Left lung (tissue), 10 donors: ENCODE measurements around the gene ATXN10. TPM values are rescaled to one million over a fixed set of nuclear protein-coding genes. Genes with fewer than 3 reads are reported as not detected.

Experiments
- ATAC-seq: fragments of 200-7000 bp; cut with Tn5 transposase; one replicate; pipeline ENCODE4 v1.9.1; 2020; ENCODE audit warnings: moderate library complexity
- DNase-seq, 4 donors: peaks; one replicate each; pipeline ENCODE4 v3.0.0-alpha.2; 2013 to 2020
- H3K27ac ChIP-seq, 2 donors: fragments of 200-600 bp; sonication (generic) in 1 of 2; one replicate each; pipeline versions ENCODE4 v1.5.0 to v1.8.0; 2020 to 2021
- H3K27me3 ChIP-seq, 2 donors: fragments of 200-600 bp; sonication (generic) in 1 of 2; one replicate each; pipeline versions ENCODE4 v1.5.0 to v1.8.0; 2020 to 2021
- H3K36me3 ChIP-seq, 2 donors: fragments of 200-600 bp; sonication (generic) in 1 of 2; one replicate each; pipeline versions ENCODE4 v1.5.0 to v1.8.0; 2020 to 2021
- H3K4me1 ChIP-seq, 2 donors: fragments of 200-600 bp; one replicate each; pipeline ENCODE4 v1.8.0; 2021
- H3K4me3 ChIP-seq, 2 donors: fragments of 200-600 bp; sonication (generic) in 1 of 2; one replicate each; pipeline versions ENCODE4 v1.5.0 to v1.8.0; 2020 to 2021; ENCODE audit warnings: mild to moderate bottlenecking in 1 of 2
- H3K9me3 ChIP-seq, 2 donors: fragments of 200-600 bp; sonication (generic) in 1 of 2; one replicate each; pipeline versions ENCODE4 v1.5.0 to v1.8.0; 2020 to 2021
- CTCF ChIP-seq, 2 donors: fragments of 200-600 bp; sonication (generic) in 1 of 2; IDR thresholded peaks; one replicate each; pipeline versions ENCODE4 v1.5.0 to v1.8.0; 2021; ENCODE audit warnings: antibody characterized with exemption in 2 of 2
- intact Hi-C, 2 donors: fragments of 100-400 bp; cut with DNase I; formaldehyde crosslinking; loops; one replicate each; pipeline versions ENCODE4 v1.11.2 to v1.14.2; 2022
- polyA plus RNA-seq, 6 donors: library from polyadenylated mRNA; unstranded; fragments of 120-200 nt; gene quantifications; one replicate each; pipeline ENCODE4 v1.2.1, GENCODE V29; 2013; ENCODE audit not compliant: insufficient read length in 6 of 6
- total RNA-seq, 2 donors: library from RNA; stranded (reverse); fragmentation: NEBNext Ultra II Directional; extraction: Animal tissue kit (Norgen Biotek cat#: 25700); gene quantifications; one replicate each; pipeline ENCODE4 v1.2.1, GENCODE V29; 2021
- donor health status: DM: no; HTN: yes; CAD: no.
- donor health status: DM: no; HTN: no; CAD: no.

ATXN10 gene
- total and polyA plus RNA-seq, 8 donors = 117 to 281 (median 237) TPM

GRCh38 chr22:45696227-45696626, 24.6 kb downstream of the ATXN10 start:
- no peak overlapping the region for H3K27ac ChIP-seq
- H3K4me3 ChIP-seq = no peak overlapping the region
- H3K36me3 ChIP-seq = peaks cover 0 to 77% of the 10 kb centered on the region in 2 donors
- no peaks in the 10 kb centered on the region for H3K9me3 ChIP-seq
- no peaks in the 10 kb centered on the region for H3K4me1 ChIP-seq
- intact Hi-C loops = no loop called here
- no peaks in the 10 kb centered on the region for H3K27me3 ChIP-seq
- ATAC-seq (no peak), DNase-seq (no peak)
- no peak for TF ChIP-seq CTCF (IDR thresholded peaks at IDR 0.05)

DNA sequence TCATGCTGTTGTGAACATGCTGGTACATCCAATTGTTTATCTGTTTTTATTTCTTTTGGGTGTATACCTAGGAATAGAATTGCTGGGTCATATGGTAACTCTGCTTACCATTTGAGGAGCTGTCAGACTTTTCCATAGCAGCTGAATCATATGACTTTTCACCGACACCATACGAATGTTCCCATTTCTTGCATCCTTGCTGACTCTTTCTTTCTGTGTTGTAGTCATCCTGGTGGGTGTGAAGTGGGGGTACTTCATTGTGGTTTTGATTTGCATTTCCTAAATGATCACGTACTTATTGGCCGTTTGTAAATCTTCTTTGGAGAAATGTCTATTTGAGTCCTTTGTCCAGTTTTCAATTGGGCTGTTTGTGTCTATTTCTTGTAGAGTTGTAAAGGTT, 26.5 kb downstream of the ATXN10 start:
- TF ChIP-seq CTCF (IDR thresholded peaks at IDR 0.05) = no peak
- H3K27ac ChIP-seq = no peak overlapping the region
- no peak for DNase-seq
- ATAC-seq = no peak
- no peaks in the 10 kb centered on the region for H3K9me3 ChIP-seq
- H3K27me3 ChIP-seq = no peaks in the 10 kb centered on the region
- no peak overlapping the region for H3K4me3 ChIP-seq
- no peaks in the 10 kb centered on the region for H3K4me1 ChIP-seq
- intact Hi-C loops = no loop called here
- peaks cover 0 to 74% of the 10 kb centered on the region in 2 donors for H3K36me3 ChIP-seq

DNA sequence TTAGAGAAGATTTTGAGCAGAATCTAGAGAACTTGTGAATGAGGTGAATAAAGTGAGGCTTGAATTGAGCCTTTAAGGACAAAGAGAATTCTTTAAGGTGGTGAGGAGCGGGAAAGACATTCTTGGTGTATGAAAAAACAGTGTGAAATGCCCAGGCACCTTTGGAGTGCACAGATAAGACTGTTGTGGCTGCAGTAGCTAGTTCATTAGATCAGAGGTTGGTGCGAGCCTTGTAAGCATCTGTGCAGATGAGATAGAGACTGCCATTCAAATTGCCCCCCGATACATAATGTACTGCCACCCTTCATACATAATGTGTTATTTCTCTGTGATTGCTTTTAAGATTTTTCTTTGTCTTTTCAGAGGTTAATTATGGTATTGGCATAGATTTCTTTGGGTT, 31.3 kb downstream of the ATXN10 start:
- peaks cover 0 to 54% of the 10 kb centered on the region in 2 donors for H3K36me3 ChIP-seq
- no peak overlapping the region for H3K4me3 ChIP-seq
- TF ChIP-seq CTCF (IDR thresholded peaks at IDR 0.05) = no peak
- no peaks in the 10 kb centered on the region for H3K9me3 ChIP-seq
- intact Hi-C loops = no loop called here
- no peaks in the 10 kb centered on the region for H3K4me1 ChIP-seq
- H3K27ac ChIP-seq = no peak overlapping the region
- H3K27me3 ChIP-seq = no peaks in the 10 kb centered on the region
- ATAC-seq (no peak), DNase-seq (no peak)

DNA sequence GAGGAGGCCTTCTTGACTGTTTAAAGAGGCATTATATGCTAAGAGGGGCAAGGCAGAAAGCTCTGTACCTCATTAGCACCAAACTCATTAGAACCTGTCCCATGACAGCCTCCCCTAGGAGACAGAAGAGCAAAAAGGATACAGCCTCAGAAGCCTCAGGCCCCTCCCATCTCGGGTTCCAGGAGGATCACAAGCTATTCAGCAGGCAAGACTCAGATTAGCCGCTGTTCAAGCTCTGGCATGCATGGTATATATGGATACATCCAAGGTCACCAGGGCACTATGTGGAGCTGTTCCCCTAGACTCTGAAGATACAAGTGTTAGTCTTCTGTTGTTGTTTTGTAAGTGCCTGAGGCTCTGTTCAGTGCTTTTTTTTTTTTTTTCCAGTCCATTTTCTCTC, 32.1 kb downstream of the ATXN10 start:
- peaks cover 0 to 54% of the 10 kb centered on the region in 2 donors for H3K36me3 ChIP-seq
- DNase-seq = no peak

GRCh38 chr22:45704648-45705047, 33.0 kb downstream of the ATXN10 start:
- no peaks in the 10 kb centered on the region for H3K27me3 ChIP-seq
- intact Hi-C loops = no loop called here
- no peak for TF ChIP-seq CTCF (IDR thresholded peaks at IDR 0.05)
- H3K9me3 ChIP-seq = no peaks in the 10 kb centered on the region
- peaks cover 6 to 10% of the 10 kb centered on the region in 2 donors for H3K4me1 ChIP-seq
- no peak overlapping the region for H3K4me3 ChIP-seq
- no peak for DNase-seq
- H3K27ac ChIP-seq = no peak overlapping the region
- ATAC-seq = no peak
- H3K36me3 ChIP-seq = peaks cover 0 to 51% of the 10 kb centered on the region in 2 donors

More for the DNA sequence above, 32.1 kb downstream of the ATXN10 start:
- no peak for TF ChIP-seq CTCF (IDR thresholded peaks at IDR 0.05)
- ATAC-seq = no peak
- no peak overlapping the region for H3K4me3 ChIP-seq
- H3K27ac ChIP-seq = no peak overlapping the region
- intact Hi-C loops = no loop called here
- peaks cover 0 to under 1% of the 10 kb centered on the region in 2 donors for H3K4me1 ChIP-seq
- no peaks in the 10 kb centered on the region for H3K9me3 ChIP-seq
- no peaks in the 10 kb centered on the region for H3K27me3 ChIP-seq
